Hepatocyte (in vitro differentiated cells): ENCODE results near the gene ATP1A4. TPM values are rescaled to one million over a fixed set of nuclear protein-coding genes. Genes with fewer than 3 reads are reported as not detected.

Source experiments
- DNase-seq: peaks from one replicate; pipeline ENCODE4 v3.0.0-alpha.2; 2016; ENCODE audit warnings: low spot score
- H2AFZ ChIP-seq: fragments of 200-600 bp; sonication (generic); 2 replicates; pipeline ENCODE4 v1.6.0; 2016; ENCODE audit warnings: antibody characterized with exemption, mild to moderate bottlenecking
- H3K27ac ChIP-seq: fragments of 200-600 bp; sonication (generic); 2 replicates; pipeline ENCODE4 v1.5.1; 2016; ENCODE audit warnings: mild to moderate bottlenecking
- H3K27me3 ChIP-seq: fragments of 200-600 bp; sonication (generic); 2 replicates; pipeline ENCODE4 v1.6.1; 2016
- H3K36me3 ChIP-seq: fragments of 200-600 bp; sonication (generic); replicated peaks from 2 replicates; pipeline ENCODE4 v1.5.1; 2016; ENCODE audit warnings: low read depth; ENCODE audit not compliant: insufficient read depth
- H3K4me1 ChIP-seq: fragments of 200-600 bp; sonication (generic); 2 replicates; pipeline ENCODE4 v1.5.1; 2016; ENCODE audit warnings: mild to moderate bottlenecking, moderate library complexity; ENCODE audit not compliant: insufficient read depth
- H3K4me2 ChIP-seq: fragments of 200-600 bp; sonication (generic); 2 replicates; pipeline ENCODE4 v1.6.0; 2016
- H3K4me3 ChIP-seq: fragments of 200-600 bp; sonication (generic); 2 replicates; pipeline ENCODE4 v1.5.1; 2016; ENCODE audit warnings: mild to moderate bottlenecking
- H3K79me2 ChIP-seq: fragments of 200-600 bp; sonication (generic); 2 replicates; pipeline ENCODE4 v1.6.0; 2017; ENCODE audit warnings: mild to moderate bottlenecking
- H3K9me2 ChIP-seq: fragments of 200-600 bp; sonication (generic); replicated peaks from 2 replicates; pipeline ENCODE4 v1.6.0; 2017; ENCODE audit warnings: mild to moderate bottlenecking; ENCODE audit not compliant: insufficient read depth
- H3K9me3 ChIP-seq: fragments of 200-600 bp; sonication (generic); 2 replicates; pipeline ENCODE4 v1.5.1; 2016; ENCODE audit warnings: low read depth, mild to moderate bottlenecking
- H4K20me1 ChIP-seq: fragments of 200-600 bp; sonication (generic); 2 replicates; pipeline ENCODE4 v1.6.0; 2016; ENCODE audit warnings: mild to moderate bottlenecking; ENCODE audit not compliant: insufficient read depth, poor library complexity, severe bottlenecking
- EZH2 ChIP-seq: fragments of 200-600 bp; sonication (generic); IDR thresholded peaks from 2 replicates; pipeline ENCODE4 v1.6.1; 2016; ENCODE audit warnings: antibody characterized with exemption, mild to moderate bottlenecking, borderline replicate concordance
- EZH2phosphoT487 ChIP-seq: fragments of 200-600 bp; sonication (generic); IDR thresholded peaks from one replicate; pipeline ENCODE4 v1.6.1; 2018; ENCODE audit warnings: antibody characterized with exemption, mild to moderate bottlenecking, low read depth, moderate library complexity; ENCODE audit not compliant: unreplicated experiment, severe bottlenecking
- WGBS: methylation state at CpG from one replicate; pipeline ENCODE4 v1.1.6; 2016; ENCODE audit warnings: low lambda C conversion rate; ENCODE audit errors: missing lambda C conversion rate; 5-methylcytosine and 5-hydroxymethylcytosine counted together
- polyA plus RNA-seq: library from polyadenylated mRNA; unstranded; fragments of >200 nt; fragmentation: Nextera tagmentation; extraction: Ambion mirVana; gene quantifications from 2 replicates; pipeline ENCODE4 v1.2.1, GENCODE V29; 2016
- total RNA-seq: library from RNA; depleted of rRNA; stranded (reverse); fragments of >200 nt; gene quantifications from 2 replicates; pipeline ENCODE4 v1.2.3, GENCODE V29; 2014
- TF ChIP-seq, protein P1 (sequence below): fragments of 200-600 bp; sonication (generic); IDR thresholded peaks from 2 replicates; pipeline ENCODE4 v1.5.1; 2016; ENCODE audit warnings: antibody characterized with exemption, mild to moderate bottlenecking; ENCODE audit not compliant: poor library complexity

Gene ATP1A4
- total and polyA plus RNA-seq, 2 experiments from 2014 or later = 0.45 to 4.4 TPM

DNA sequence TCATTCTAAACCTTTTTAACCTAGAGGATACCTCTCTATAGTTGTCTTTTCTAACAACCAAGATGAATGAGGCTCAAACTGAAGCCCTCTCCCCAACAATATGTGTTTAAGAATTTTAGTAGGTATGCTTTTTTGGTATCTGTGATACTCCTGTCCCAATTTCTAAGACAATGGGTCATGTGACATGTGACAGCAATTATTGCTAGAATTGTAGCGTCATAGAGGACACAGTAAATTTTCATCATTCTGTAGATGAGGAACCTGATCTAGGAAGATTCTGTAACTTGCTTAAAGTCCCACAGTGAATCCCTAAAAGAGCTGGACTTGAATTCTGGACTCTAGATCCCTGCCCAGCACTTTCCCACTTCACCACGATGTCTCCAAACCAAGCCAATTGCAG is 27.3 kb downstream of the ATP1A4 start:
- H3K9me3 ChIP-seq = no peaks in the 10 kb centered on the region
- H4K20me1 ChIP-seq = no peaks in the 10 kb centered on the region
- H3K4me1 ChIP-seq = no peaks in the 10 kb centered on the region
- H2AFZ ChIP-seq = no peak overlapping the region
- no peaks in the 10 kb centered on the region for H3K9me2 ChIP-seq
- H3K4me2 ChIP-seq = no peak overlapping the region
- TF ChIP-seq, protein P1, sequence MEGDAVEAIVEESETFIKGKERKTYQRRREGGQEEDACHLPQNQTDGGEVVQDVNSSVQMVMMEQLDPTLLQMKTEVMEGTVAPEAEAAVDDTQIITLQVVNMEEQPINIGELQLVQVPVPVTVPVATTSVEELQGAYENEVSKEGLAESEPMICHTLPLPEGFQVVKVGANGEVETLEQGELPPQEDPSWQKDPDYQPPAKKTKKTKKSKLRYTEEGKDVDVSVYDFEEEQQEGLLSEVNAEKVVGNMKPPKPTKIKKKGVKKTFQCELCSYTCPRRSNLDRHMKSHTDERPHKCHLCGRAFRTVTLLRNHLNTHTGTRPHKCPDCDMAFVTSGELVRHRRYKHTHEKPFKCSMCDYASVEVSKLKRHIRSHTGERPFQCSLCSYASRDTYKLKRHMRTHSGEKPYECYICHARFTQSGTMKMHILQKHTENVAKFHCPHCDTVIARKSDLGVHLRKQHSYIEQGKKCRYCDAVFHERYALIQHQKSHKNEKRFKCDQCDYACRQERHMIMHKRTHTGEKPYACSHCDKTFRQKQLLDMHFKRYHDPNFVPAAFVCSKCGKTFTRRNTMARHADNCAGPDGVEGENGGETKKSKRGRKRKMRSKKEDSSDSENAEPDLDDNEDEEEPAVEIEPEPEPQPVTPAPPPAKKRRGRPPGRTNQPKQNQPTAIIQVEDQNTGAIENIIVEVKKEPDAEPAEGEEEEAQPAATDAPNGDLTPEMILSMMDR = no peak
- TF ChIP-seq EZH2phosphoT487 (no peak), EZH2 (no peak)
- peak overlapping the region; percentile 0 for H3K27ac ChIP-seq
- H3K36me3 ChIP-seq = no peaks in the 10 kb centered on the region
- no peak for DNase-seq
- no peaks in the 10 kb centered on the region for H3K79me2 ChIP-seq
- WGBS = 100% methylated on average over 2 of the region's 2 CpGs
- no peak overlapping the region for H3K4me3 ChIP-seq
- no peaks in the 10 kb centered on the region for H3K27me3 ChIP-seq

DNA sequence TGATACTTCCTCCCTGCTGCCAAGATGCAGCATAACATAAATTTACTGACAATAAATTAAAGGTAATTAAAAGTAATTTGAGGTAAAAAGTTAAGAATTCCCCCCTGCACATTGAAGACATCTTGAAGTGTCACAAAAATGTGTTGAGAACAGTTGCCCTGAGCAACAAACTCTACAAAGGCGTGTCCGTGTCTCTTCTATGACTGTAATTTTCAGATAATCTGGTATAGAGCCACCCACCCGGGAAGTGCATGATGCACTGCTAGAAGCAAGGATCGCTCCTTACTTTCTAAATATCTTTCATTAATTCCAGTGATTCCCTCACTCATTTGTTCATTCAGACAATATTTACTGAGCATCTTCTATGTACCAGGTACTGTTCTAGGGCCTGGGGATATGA is 27.9 kb downstream of the ATP1A4 start:
- WGBS = 98% methylated on average over 4 of the region's 4 CpGs
- H3K36me3 ChIP-seq = no peaks in the 10 kb centered on the region
- H2AFZ ChIP-seq = no peak overlapping the region
- no peak for DNase-seq
- H3K27me3 ChIP-seq = no peaks in the 10 kb centered on the region
- H3K79me2 ChIP-seq = no peaks in the 10 kb centered on the region
- no peak for TF ChIP-seq EZH2phosphoT487
- TF ChIP-seq, protein P1 = no peak
- TF ChIP-seq EZH2 = no peak
- no peak overlapping the region for H3K4me2 ChIP-seq
- H3K4me3 ChIP-seq = no peak overlapping the region
- H3K9me3 ChIP-seq = no peaks in the 10 kb centered on the region
- no peaks in the 10 kb centered on the region for H4K20me1 ChIP-seq
- no peak overlapping the region for H3K27ac ChIP-seq
- no peaks in the 10 kb centered on the region for H3K9me2 ChIP-seq
- no peaks in the 10 kb centered on the region for H3K4me1 ChIP-seq

DNA sequence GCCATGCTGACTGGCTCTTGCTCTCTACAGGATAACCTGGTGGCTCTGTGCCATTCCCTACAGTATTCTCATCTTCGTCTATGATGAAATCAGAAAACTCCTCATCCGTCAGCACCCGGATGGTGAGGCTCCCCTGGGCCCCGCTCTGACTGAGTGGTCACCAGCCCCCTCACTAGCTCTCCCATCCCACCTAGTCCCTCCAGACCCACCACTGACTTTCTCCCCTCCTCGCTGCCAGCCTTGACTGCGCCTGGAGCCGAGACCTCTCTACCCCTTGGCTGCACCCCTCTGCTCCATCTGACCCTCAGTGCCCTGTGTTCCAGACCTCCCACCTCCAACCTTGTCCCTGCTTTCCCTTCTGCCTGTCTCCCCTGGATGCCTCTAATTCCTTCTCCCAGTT is 34.8 kb downstream of the ATP1A4 start:
- no peak for TF ChIP-seq EZH2phosphoT487
- no peak for TF ChIP-seq EZH2
- TF ChIP-seq, protein P1 = no peak
- Histone ChIP-seq H3K9me3 (no peaks in the 10 kb centered on the region), H3K36me3 (no peaks in the 10 kb centered on the region), H3K79me2 (no peaks in the 10 kb centered on the region), H4K20me1 (no peaks in the 10 kb centered on the region), H3K27ac (no peak overlapping the region), H3K4me2 (no peak overlapping the region), H2AFZ (no peak overlapping the region), H3K4me1 (peaks cover 6% of the 10 kb centered on the region), H3K9me2 (no peaks in the 10 kb centered on the region), H3K4me3 (no peak overlapping the region), H3K27me3 (no peaks in the 10 kb centered on the region)
- DNase-seq = no peak
- 88% methylated on average over 7 of the region's 7 CpGs for WGBS

DNA sequence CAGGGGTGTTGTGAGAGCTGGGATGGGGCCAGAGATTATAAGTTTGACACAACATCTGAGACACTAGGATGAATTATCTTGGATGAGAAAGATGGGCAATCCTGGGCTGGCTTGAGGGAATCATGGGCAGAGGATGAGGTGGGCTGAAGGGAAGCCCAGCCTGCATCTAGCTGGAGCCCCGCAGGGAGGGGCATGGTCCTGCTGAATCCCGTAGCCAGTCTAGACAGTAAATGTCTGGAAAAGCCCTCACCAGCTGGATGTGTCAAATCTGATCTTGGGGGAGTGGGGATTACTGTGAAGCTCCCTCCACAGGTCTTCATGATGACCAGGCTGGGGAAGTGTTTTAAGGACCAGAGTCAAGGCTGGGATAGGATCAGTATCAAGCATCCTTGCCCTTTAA is 35.3 kb downstream of the ATP1A4 start:
- no peak overlapping the region for H3K27ac ChIP-seq
- WGBS = 53% methylated on average over 2 of the region's 2 CpGs
- no peak overlapping the region for H2AFZ ChIP-seq
- no peaks in the 10 kb centered on the region for H3K36me3 ChIP-seq
- DNase-seq = no peak
- H3K4me2 ChIP-seq = no peak overlapping the region
- no peaks in the 10 kb centered on the region for H4K20me1 ChIP-seq
- no peak overlapping the region for H3K4me3 ChIP-seq
- no peaks in the 10 kb centered on the region for H3K79me2 ChIP-seq
- no peaks in the 10 kb centered on the region for H3K9me3 ChIP-seq
- H3K9me2 ChIP-seq = no peaks in the 10 kb centered on the region
- peaks cover 6% of the 10 kb centered on the region for H3K4me1 ChIP-seq
- H3K27me3 ChIP-seq = no peaks in the 10 kb centered on the region
- TF ChIP-seq, protein P1 = no peak
- TF ChIP-seq EZH2 (no peak), EZH2phosphoT487 (no peak)
